ENCODE results near the gene USO1.
"Not testable (repeated sequence)": the region's sequence is repeated elsewhere in the genome, so short reads cannot be mapped to it uniquely, and the experiment has no call there.

USO1 gene

DNA sequence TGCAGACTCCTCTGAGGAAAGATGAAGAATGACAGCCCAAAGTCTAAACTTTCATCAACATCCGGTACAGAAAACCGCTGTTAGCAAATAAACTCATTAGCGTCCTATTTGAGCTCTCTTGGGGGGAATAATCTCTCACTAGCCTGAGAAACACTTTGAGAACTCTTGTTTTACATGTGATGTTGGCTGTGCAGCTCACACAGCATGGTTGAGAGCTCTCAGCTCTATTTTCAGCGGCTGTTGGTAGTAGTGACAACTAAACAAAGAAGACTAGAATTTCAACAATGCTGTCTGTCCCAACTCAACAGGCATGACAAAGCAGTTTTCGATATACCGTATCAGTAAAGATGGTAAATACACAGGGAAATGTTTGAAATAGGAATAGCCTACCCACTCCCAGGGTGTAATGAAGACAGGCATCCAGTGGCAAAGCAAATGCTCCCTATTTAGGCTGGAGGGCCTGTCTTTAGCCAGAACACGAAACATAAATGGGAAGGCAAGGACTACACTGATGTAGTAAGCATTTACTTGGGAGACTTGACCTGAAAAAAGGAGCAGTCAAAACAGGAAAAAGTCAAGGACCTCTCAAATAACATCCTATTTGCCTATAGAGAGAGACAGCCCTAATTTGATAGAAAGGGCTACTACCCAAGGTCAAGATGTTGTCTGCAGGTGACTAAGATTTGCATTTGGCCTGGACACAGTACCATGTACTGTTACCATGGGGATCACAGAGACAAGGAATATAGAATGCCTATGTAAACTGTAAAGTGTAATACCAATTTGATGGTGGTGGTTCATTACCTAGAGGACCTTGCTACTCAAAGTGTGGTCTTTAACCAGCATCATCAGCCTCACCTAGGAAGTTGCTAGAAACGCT is 117.5 kb downstream of the USO1 start:
- in situ Hi-C loops (cut with HindIII; ENCODE audit: low sequenced_read_pairs) = no loop called here

- in situ Hi-C loops (cut with HindIII; ENCODE audit: low sequenced_read_pairs) = no loop called here
Measured at GRCh38 chr4:75843596-75843995, 119.2 kb downstream of the USO1 start.

DNA sequence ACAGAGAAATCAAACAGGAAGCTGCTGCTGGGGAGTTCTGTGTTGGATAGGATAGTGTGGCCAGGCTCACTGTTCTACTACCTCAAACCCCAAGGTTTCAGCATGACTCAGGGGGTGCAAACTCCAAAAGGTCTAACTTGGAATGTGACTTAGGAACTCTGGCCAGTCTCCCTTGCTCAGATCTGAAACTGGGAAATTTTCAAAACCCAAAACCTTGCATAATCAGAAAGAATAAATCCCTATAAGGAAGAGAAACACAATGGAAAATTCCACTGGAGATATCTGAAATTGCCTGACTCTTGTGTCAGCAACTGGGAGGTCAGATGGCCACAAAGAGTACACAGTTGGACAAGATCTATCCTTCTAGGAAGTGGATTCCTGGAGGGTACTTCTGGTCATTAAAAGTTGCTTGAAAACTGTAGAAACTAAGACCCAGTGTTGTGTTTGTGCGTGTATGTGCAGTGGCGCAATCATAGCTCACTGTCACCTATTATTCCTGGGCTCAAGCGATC is 119.8 kb downstream of the USO1 start:
- in situ Hi-C loops (cut with HindIII; ENCODE audit: low sequenced_read_pairs) = no loop called here

DNA sequence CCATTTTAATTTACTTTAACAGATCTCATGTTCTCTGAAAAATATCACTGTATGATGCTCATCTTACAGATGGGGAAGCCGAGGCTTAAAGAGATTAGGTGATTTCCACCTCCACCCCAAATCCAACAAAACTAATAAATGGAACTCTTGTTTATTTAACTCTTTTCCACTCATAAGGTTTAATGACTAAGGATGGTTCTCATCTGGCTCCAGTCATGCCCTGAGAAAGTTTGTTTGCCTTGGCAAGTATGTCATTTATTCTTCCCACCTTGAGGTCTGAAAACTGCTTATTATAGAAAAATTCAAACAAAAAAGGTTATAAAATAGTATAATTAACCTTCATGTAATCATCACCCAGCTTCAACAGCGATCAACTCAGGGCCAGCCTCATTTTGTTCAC is 121.6 kb downstream of the USO1 start:
- in situ Hi-C loops (cut with HindIII; ENCODE audit: low sequenced_read_pairs) = no loop called here

GRCh38 chr4:75848171-75848760 is 123.9 kb downstream of the USO1 start:
- in situ Hi-C loops (cut with HindIII; ENCODE audit: low sequenced_read_pairs) = not testable (repeated sequence)

- in situ Hi-C loops (cut with HindIII; ENCODE audit: low sequenced_read_pairs) = no loop called here
Measured at GRCh38 chr4:75848891-75849290, 124.5 kb downstream of the USO1 start.

GRCh38 chr4:75849461-75849860 is 125.1 kb downstream of the USO1 start:
- in situ Hi-C loops (cut with HindIII; ENCODE audit: low sequenced_read_pairs) = no loop called here

GRCh38 chr4:75858721-75859120 is 134.3 kb downstream of the USO1 start:
- in situ Hi-C loops (cut with HindIII; ENCODE audit: low sequenced_read_pairs) = no loop called here

DNA sequence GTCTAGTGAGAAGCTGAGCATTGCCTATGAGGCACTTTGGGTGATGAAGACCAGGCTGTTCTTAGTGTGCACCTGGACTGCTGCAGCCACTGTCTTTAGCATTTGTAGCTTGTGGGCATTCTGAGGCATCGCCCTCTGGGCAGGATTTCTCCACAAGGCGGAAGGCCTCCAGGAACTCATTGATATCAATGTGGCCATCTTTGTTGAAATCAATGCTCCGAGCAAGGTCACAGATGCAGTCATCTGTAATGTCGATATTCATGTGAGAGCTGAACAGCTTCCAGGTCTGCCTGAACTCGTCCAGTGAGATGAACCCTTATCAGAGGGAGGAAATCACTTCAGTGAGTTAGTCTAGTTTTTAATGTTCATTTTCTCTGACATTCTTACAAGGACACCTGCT is 136.2 kb downstream of the USO1 start:
- in situ Hi-C loops (cut with HindIII; ENCODE audit: low sequenced_read_pairs) = no loop called here
